K562 (cell line): ENCODE measurements around the gene PPP3CB. TPM values are rescaled to one million over a fixed set of nuclear protein-coding genes. Genes with fewer than 3 reads are reported as not detected.

Experiments used
- ATAC-seq: fragments of 200-7000 bp; cut with Tn5 transposase; 3 replicates; pipeline ENCODE4 v1.9.1; 2020; ENCODE audit warnings: moderate library complexity
- BruUV-seq: library from RNA; stranded (reverse); fragments of 400-500 nt; replicated peaks from 2 replicates; lab custom pipeline; 2021; lab: Mats Ljungman, UMichigan
- CTCF ChIA-PET: fragments of 300-600 bp; formaldehyde crosslinking; extraction: SDS; loops from one replicate; lab custom pipeline; 2021; ENCODE audit warnings: low intra/inter-chr PET ratio; lab: Yijun Ruan, JAX
- POLR2A ChIA-PET: fragments of 300-600, 350-650 bp; sonication (Branson Sonifier 250); formaldehyde crosslinking; extraction: SDS; loops from one replicate; lab custom pipeline; 2021; ENCODE audit warnings: antibody characterized with exemption, inconsistent platforms; lab: Yijun Ruan, JAX
- DNase-seq, 4 experiments: peaks; one replicate each; pipeline versions ENCODE4 v3.0.0 to v3.0.0-alpha.2; 2011 to 2018; ENCODE audit warnings: low spot score in 3 of 4, mixed read lengths in 3 of 4; ENCODE audit errors: extremely low read depth in 1 of 4
- FAIRE-seq: peaks from 2 replicates; lab custom pipeline; 2011; peaks lifted over from hg19 to GRCh38; lab: Jason Lieb, UNC
- H2AFZ ChIP-seq: 2 replicates; pipeline ENCODE4 v1.6.0; 2011; ENCODE audit warnings: low read depth, low read length, control low read depth, inconsistent platforms
- H3K27ac ChIP-seq: fragments of 200-600 bp; 3 replicates; pipeline ENCODE4 v1.8.0; 2011; ENCODE audit warnings: low read depth, mild to moderate bottlenecking, control low read depth, inconsistent platforms, low read length, moderate library complexity, mixed read lengths; ENCODE audit errors: extremely low read depth
- H3K27me3 ChIP-seq, 2 experiments: fragments of 300-600 bp in 1 of 2; 2 replicates in 1 of 2; 3 replicates in 1 of 2; pipeline versions ENCODE4 v1.6.0 to v1.8.0; 2011; ENCODE audit warnings: inconsistent platforms in 2 of 2, low read length in 2 of 2, mild to moderate bottlenecking in 1 of 2, mixed read lengths in 1 of 2, moderate library complexity in 1 of 2; ENCODE audit not compliant: control insufficient read depth in 2 of 2, insufficient read depth in 2 of 2
- H3K36me3 ChIP-seq: fragments of 300-600 bp; 3 replicates; pipeline ENCODE4 v1.8.0; 2011; ENCODE audit warnings: mild to moderate bottlenecking, low read length, inconsistent platforms; ENCODE audit not compliant: control insufficient read depth, insufficient read depth
- H3K4me1 ChIP-seq, 2 experiments: fragments of 200-600 bp in 1 of 2; replicated peaks in 1 of 2; 2 replicates in 1 of 2; 3 replicates in 1 of 2; pipeline versions ENCODE4 v1.5.1 to v1.8.0; 2011; ENCODE audit warnings: inconsistent platforms in 2 of 2, low read length in 2 of 2, mild to moderate bottlenecking in 1 of 2, mixed read lengths in 1 of 2, moderate library complexity in 1 of 2; ENCODE audit not compliant: control insufficient read depth in 2 of 2, insufficient read depth in 2 of 2
- H3K4me2 ChIP-seq: 2 replicates; pipeline ENCODE4 v1.6.1; 2011; ENCODE audit warnings: low read length, control low read depth, inconsistent platforms, mixed read lengths; ENCODE audit not compliant: insufficient read depth
- H3K4me3 ChIP-seq: fragments of 200-600 bp; sonication (generic), shearing (Covaris generic); 2 replicates; pipeline ENCODE4 v1.5.1; 2016; ENCODE audit warnings: control low read depth, inconsistent platforms
- H3K79me2 ChIP-seq: fragments of 200-600 bp; 3 replicates; pipeline ENCODE4 v1.8.0; 2011; ENCODE audit warnings: low read length, inconsistent platforms; ENCODE audit not compliant: control insufficient read depth, insufficient read depth
- H3K9ac ChIP-seq, 2 experiments: 2 replicates each; pipeline versions ENCODE4 v1.6.0 to v1.6.1; 2011; ENCODE audit warnings: low read depth in 2 of 2, low read length in 2 of 2, control low read depth in 1 of 2, inconsistent platforms in 1 of 2, mild to moderate bottlenecking in 1 of 2, mixed read lengths in 1 of 2; ENCODE audit not compliant: insufficient read depth in 1 of 2
- H3K9me1 ChIP-seq: one replicate; pipeline ENCODE4 v1.6.0; 2011; ENCODE audit warnings: inconsistent platforms, mild to moderate bottlenecking, low read length, moderate library complexity; ENCODE audit not compliant: control insufficient read depth, insufficient read depth
- H3K9me3 ChIP-seq: replicated peaks from 2 replicates; pipeline ENCODE4 v1.5.1; 2011; ENCODE audit warnings: low read depth, low read length, inconsistent platforms; ENCODE audit not compliant: control insufficient read depth, insufficient read depth
- H4K20me1 ChIP-seq: replicated peaks from 2 replicates; pipeline ENCODE4 v1.6.1; 2011; ENCODE audit warnings: low read length, inconsistent platforms, mixed read lengths; ENCODE audit not compliant: control insufficient read depth, insufficient read depth
- BHLHE40 ChIP-seq: IDR thresholded peaks from 2 replicates; pipeline ENCODE4 v1.6.1; 2011; ENCODE audit warnings: low read length, improper control_type of control experiment
- HIVEP1 ChIP-seq: fragments of 250-450 bp; sonication (Bioruptor Pico); IDR thresholded peaks from 2 replicates; pipeline ENCODE4 v1.4.0; 2020; ENCODE audit warnings: mild to moderate bottlenecking
- RFX1 ChIP-seq: fragments of 450-650 bp; IDR thresholded peaks from 2 replicates; pipeline ENCODE4 v1.6.1; 2016; ENCODE audit warnings: mild to moderate bottlenecking, moderate library complexity
- THAP7 ChIP-seq: fragments of 250-450 bp; sonication (Bioruptor Pico); IDR thresholded peaks from 2 replicates; pipeline ENCODE4 v1.5.0; 2021
- ZNF583 ChIP-seq: fragments of 250-450 bp; sonication (Bioruptor Pico); IDR thresholded peaks from 2 replicates; pipeline ENCODE4 v1.4.0; 2020
- WGBS: fragments of 100-300 bp; shearing (Covaris generic); methylation state at CpG from one replicate; pipeline ENCODE4 v1.1.6; 2016; ENCODE audit warnings: low coverage, mixed read lengths; ENCODE audit not compliant: insufficient coverage; ENCODE audit errors: missing lambda C conversion rate; 5-methylcytosine and 5-hydroxymethylcytosine counted together
- in situ Hi-C: fragments of 300-500 bp; cut with MboI; formaldehyde crosslinking; loops from 4 replicates; pipeline ENCODE4 v1.15.0; 2018; ENCODE audit warnings: inconsistent platforms, mixed read lengths
- intact Hi-C: fragments of 100-400 bp; cut with micrococcal nuclease; formaldehyde crosslinking; loops from 2 replicates; pipeline ENCODE4 v1.14.2; 2022
- polyA plus RNA-seq, 8 experiments: library from polyadenylated mRNA; depleted of rRNA in 4 of 8; stranded (reverse) in 5 of 8; unstranded in 3 of 8; fragments of >200 nt; fragmentation: Nextera tagmentation in 2 of 8; fragmentation: Illumina TruSeq in 1 of 8; extraction: Ambion mirVana in 2 of 8; extraction: Trizol in 1 of 8; gene quantifications; 2 replicates each; pipeline versions ENCODE4 v1.2.1 to v1.2.3, GENCODE V29; 2011 to 2014; ENCODE audit warnings: inconsistent platforms in 1 of 8, missing spikeins in 1 of 8
- total RNA-seq, 7 experiments: library from RNA; depleted of rRNA in 6 of 7; stranded (reverse); fragments of >200 nt in 6 of 7; fragmentation: Illumina TruSeq in 2 of 7; extraction: Trizol in 2 of 7; gene quantifications; 2 replicates each; pipeline versions ENCODE4 v1.2.1 to v1.2.3, GENCODE V29; 2011 to 2021; ENCODE audit warnings: low replicate concordance in 1 of 7
- TF ChIP-seq, protein P1 (sequence below): fragments of 450-650 bp; IDR thresholded peaks from 2 replicates; pipeline ENCODE4 v1.6.1; 2016; ENCODE audit warnings: mild to moderate bottlenecking, moderate library complexity
- TF ChIP-seq, protein P2 (sequence below): sonication (generic); formaldehyde crosslinking; IDR thresholded peaks from 2 replicates; pipeline ENCODE4 v1.8.1; 2023; ENCODE audit warnings: mild to moderate bottlenecking, missing genetic modification reagents

PPP3CB gene
- total and polyA plus RNA-seq, 9 of the 15 experiments (the other 6 are each of a cell fraction or from before 2014, with no cell fraction given): 9.6 to 27.6 (median 17.8) TPM

DNA sequence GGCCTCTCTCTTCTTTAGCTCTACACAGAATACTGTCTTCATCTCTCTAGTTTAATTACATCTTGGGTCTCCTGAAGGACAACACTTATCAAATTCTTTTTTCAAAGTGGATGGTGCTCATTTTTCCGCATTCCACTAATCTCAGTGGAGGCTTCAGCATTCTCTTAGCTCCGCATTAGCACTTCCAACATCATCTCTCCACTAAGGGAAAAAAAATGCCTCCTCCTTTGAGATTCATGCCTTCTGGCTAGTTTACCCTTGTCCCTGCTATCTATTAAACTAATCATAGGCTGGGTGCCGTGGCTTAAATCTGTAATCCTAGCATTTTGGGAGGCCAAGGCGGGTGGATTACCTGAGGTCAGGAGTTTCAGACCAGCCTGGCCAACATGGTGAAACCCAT, 9.2 kb downstream of the PPP3CB start:
- H4K20me1 ChIP-seq: no peaks in the 10 kb centered on the region
- no peak overlapping the region for H2AFZ ChIP-seq
- in situ Hi-C loops (no loop called here), intact Hi-C loops (no loop called here)
- peaks cover 11% of the 10 kb centered on the region for H3K36me3 ChIP-seq
- H3K79me2 ChIP-seq: peaks cover 28% of the 10 kb centered on the region
- CTCF ChIA-PET: no interaction called here
- H3K4me1 ChIP-seq: no peaks in the 10 kb centered on the region
- POLR2A ChIA-PET: interaction anchor here (1.6 kb wide), 1 partner anchor 9 kb away, joined by 4 read pairs; the partner anchor contains the start of gene PPP3CB
- no peaks in the 10 kb centered on the region for H3K9me3 ChIP-seq
- H3K9me1 ChIP-seq: no peaks in the 10 kb centered on the region
- no peak overlapping the region for H3K27ac ChIP-seq
- H3K27me3 ChIP-seq: no peaks in the 10 kb centered on the region
- DNase-seq: no peak
- BruUV-seq: no TSS peak
- 95% methylated on average over 4 of the region's 4 CpGs for WGBS
- H3K9ac ChIP-seq: no peak overlapping the region
- no peak overlapping the region for H3K4me3 ChIP-seq
- FAIRE-seq: no peak
- no peak for ATAC-seq
- no peak overlapping the region for H3K4me2 ChIP-seq
- TF ChIP-seq RFX1: no peak
- TF ChIP-seq BHLHE40: no peak
- TF ChIP-seq, protein P1, sequence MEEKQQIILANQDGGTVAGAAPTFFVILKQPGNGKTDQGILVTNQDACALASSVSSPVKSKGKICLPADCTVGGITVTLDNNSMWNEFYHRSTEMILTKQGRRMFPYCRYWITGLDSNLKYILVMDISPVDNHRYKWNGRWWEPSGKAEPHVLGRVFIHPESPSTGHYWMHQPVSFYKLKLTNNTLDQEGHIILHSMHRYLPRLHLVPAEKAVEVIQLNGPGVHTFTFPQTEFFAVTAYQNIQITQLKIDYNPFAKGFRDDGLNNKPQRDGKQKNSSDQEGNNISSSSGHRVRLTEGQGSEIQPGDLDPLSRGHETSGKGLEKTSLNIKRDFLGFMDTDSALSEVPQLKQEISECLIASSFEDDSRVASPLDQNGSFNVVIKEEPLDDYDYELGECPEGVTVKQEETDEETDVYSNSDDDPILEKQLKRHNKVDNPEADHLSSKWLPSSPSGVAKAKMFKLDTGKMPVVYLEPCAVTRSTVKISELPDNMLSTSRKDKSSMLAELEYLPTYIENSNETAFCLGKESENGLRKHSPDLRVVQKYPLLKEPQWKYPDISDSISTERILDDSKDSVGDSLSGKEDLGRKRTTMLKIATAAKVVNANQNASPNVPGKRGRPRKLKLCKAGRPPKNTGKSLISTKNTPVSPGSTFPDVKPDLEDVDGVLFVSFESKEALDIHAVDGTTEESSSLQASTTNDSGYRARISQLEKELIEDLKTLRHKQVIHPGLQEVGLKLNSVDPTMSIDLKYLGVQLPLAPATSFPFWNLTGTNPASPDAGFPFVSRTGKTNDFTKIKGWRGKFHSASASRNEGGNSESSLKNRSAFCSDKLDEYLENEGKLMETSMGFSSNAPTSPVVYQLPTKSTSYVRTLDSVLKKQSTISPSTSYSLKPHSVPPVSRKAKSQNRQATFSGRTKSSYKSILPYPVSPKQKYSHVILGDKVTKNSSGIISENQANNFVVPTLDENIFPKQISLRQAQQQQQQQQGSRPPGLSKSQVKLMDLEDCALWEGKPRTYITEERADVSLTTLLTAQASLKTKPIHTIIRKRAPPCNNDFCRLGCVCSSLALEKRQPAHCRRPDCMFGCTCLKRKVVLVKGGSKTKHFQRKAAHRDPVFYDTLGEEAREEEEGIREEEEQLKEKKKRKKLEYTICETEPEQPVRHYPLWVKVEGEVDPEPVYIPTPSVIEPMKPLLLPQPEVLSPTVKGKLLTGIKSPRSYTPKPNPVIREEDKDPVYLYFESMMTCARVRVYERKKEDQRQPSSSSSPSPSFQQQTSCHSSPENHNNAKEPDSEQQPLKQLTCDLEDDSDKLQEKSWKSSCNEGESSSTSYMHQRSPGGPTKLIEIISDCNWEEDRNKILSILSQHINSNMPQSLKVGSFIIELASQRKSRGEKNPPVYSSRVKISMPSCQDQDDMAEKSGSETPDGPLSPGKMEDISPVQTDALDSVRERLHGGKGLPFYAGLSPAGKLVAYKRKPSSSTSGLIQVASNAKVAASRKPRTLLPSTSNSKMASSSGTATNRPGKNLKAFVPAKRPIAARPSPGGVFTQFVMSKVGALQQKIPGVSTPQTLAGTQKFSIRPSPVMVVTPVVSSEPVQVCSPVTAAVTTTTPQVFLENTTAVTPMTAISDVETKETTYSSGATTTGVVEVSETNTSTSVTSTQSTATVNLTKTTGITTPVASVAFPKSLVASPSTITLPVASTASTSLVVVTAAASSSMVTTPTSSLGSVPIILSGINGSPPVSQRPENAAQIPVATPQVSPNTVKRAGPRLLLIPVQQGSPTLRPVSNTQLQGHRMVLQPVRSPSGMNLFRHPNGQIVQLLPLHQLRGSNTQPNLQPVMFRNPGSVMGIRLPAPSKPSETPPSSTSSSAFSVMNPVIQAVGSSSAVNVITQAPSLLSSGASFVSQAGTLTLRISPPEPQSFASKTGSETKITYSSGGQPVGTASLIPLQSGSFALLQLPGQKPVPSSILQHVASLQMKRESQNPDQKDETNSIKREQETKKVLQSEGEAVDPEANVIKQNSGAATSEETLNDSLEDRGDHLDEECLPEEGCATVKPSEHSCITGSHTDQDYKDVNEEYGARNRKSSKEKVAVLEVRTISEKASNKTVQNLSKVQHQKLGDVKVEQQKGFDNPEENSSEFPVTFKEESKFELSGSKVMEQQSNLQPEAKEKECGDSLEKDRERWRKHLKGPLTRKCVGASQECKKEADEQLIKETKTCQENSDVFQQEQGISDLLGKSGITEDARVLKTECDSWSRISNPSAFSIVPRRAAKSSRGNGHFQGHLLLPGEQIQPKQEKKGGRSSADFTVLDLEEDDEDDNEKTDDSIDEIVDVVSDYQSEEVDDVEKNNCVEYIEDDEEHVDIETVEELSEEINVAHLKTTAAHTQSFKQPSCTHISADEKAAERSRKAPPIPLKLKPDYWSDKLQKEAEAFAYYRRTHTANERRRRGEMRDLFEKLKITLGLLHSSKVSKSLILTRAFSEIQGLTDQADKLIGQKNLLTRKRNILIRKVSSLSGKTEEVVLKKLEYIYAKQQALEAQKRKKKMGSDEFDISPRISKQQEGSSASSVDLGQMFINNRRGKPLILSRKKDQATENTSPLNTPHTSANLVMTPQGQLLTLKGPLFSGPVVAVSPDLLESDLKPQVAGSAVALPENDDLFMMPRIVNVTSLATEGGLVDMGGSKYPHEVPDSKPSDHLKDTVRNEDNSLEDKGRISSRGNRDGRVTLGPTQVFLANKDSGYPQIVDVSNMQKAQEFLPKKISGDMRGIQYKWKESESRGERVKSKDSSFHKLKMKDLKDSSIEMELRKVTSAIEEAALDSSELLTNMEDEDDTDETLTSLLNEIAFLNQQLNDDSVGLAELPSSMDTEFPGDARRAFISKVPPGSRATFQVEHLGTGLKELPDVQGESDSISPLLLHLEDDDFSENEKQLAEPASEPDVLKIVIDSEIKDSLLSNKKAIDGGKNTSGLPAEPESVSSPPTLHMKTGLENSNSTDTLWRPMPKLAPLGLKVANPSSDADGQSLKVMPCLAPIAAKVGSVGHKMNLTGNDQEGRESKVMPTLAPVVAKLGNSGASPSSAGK: no peak
- TF ChIP-seq, protein P2, sequence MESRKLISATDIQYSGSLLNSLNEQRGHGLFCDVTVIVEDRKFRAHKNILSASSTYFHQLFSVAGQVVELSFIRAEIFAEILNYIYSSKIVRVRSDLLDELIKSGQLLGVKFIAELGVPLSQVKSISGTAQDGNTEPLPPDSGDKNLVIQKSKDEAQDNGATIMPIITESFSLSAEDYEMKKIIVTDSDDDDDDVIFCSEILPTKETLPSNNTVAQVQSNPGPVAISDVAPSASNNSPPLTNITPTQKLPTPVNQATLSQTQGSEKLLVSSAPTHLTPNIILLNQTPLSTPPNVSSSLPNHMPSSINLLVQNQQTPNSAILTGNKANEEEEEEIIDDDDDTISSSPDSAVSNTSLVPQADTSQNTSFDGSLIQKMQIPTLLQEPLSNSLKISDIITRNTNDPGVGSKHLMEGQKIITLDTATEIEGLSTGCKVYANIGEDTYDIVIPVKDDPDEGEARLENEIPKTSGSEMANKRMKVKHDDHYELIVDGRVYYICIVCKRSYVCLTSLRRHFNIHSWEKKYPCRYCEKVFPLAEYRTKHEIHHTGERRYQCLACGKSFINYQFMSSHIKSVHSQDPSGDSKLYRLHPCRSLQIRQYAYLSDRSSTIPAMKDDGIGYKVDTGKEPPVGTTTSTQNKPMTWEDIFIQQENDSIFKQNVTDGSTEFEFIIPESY (CRISPR knock-in tag): no peak
- TF ChIP-seq THAP7: no peak
- TF ChIP-seq ZNF583 (CRISPR knock-in tag): no peak
- TF ChIP-seq HIVEP1 (CRISPR knock-in tag): no peak
